Vagina (tissue), 2 donors: ENCODE results near the gene NOC4L.

ENCODE experiments used
- POLR2AphosphoS5 ChIP-seq, 2 donors: sonication (generic); formaldehyde crosslinking; IDR thresholded peaks; one replicate each; pipeline ENCODE4 v1.9.0; 2017; ENCODE audit warnings: antibody characterized with exemption in 2 of 2, mild to moderate bottlenecking in 2 of 2, low read depth in 1 of 2; ENCODE audit not compliant: insufficient read depth in 1 of 2
- TF ChIP-seq, protein P1 (sequence below), 3 experiments: fragments of 450-650 bp in 2 of 3; fragments of 200-600 bp in 1 of 3; sonication (generic) in 1 of 3; IDR thresholded peaks; one replicate each; pipeline ENCODE4 v1.5.1; 2017 to 2019; ENCODE audit warnings: antibody characterized with exemption in 3 of 3, mild to moderate bottlenecking in 2 of 3, moderate library complexity in 2 of 3

DNA sequence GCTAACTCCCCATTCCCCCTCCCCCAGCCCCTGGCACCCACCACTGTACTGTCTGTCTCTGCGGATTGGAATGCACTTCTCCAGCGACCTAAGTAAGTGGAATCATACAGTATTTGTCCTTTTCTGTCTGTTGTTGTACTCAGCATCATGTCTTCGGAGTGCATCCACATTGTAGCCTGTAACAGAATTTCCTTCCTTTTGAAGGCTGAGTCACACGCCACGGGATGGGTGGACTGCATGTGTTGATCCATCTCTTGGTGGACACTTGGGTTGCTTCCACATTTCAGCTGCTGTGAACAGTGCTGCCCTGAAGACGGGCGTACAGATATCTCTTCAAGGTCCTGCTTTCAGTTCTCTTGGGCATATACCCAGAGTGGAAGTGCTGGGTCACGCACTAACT, 34.5 kb upstream of the NOC4L start:
- TF ChIP-seq POLR2AphosphoS5 (IDR thresholded peaks at IDR 0.05; ENCODE audit: insufficient read depth in 1 of 2, low read depth in 1 of 2) = no peak
- TF ChIP-seq, protein P1, sequence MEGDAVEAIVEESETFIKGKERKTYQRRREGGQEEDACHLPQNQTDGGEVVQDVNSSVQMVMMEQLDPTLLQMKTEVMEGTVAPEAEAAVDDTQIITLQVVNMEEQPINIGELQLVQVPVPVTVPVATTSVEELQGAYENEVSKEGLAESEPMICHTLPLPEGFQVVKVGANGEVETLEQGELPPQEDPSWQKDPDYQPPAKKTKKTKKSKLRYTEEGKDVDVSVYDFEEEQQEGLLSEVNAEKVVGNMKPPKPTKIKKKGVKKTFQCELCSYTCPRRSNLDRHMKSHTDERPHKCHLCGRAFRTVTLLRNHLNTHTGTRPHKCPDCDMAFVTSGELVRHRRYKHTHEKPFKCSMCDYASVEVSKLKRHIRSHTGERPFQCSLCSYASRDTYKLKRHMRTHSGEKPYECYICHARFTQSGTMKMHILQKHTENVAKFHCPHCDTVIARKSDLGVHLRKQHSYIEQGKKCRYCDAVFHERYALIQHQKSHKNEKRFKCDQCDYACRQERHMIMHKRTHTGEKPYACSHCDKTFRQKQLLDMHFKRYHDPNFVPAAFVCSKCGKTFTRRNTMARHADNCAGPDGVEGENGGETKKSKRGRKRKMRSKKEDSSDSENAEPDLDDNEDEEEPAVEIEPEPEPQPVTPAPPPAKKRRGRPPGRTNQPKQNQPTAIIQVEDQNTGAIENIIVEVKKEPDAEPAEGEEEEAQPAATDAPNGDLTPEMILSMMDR (IDR thresholded peaks at IDR 0.05) = no peak
